ENCODE data around the gene LUZP4.

GRCh38 chrX:115297189-115297588, 7.7 kb downstream of the LUZP4 start:
- TF ChIP-seq CTCF (IDR thresholded peaks at IDR 0.05) (no peak), POLR2A (IDR thresholded peaks at IDR 0.05) (no peak)
